GM12872 (cell line): ENCODE data around the gene ALDH4A1.

Experiments used
- TF ChIP-seq, protein P1 (sequence below): IDR thresholded peaks from 3 replicates; pipeline ENCODE4 v1.5.1; 2011; ENCODE audit warnings: low read depth, mild to moderate bottlenecking, low read length, moderate library complexity; ENCODE audit not compliant: insufficient read depth

The ALDH4A1 gene

DNA sequence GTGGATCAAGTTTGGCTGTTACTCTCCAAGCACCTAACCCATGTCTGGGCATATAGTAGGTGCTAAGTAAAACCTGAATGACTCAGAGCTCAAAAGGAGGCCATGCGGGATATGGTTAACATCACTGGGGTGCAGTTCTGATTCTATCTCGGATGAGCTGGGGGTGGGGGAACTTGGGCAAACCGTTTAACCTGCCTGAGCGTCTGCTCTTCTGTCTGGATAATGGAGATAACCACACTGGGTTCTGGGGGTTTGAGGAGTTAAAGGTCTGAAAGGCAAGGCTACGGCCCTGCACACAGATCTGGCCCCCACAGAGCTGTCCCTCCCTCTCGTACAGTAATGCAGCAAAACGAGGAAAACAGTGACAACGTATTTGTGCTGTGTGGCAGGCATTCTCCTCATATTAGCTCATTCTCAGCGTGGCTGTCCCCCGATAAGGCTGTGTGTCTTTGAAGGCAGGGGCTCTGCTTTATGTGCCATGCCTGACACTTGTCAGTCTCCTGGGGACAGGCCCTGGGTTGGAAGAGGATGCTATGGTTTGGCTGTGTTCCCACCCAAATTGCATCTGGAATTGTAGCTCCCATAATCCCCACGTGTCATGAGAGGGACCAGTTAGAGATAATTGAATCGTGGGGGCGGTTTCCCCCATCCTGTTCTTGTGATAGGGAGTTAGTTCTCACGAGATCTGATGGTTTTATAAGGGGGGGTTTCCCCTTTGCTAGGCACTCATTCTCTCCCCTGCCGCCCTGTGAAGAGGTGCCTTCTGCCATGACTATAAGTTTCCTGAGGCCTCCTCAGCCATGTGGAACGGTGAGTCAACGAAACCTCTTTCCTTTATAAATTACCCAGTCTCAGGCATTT, 6.8 kb upstream of the ALDH4A1 start:
- TF ChIP-seq, protein P1, sequence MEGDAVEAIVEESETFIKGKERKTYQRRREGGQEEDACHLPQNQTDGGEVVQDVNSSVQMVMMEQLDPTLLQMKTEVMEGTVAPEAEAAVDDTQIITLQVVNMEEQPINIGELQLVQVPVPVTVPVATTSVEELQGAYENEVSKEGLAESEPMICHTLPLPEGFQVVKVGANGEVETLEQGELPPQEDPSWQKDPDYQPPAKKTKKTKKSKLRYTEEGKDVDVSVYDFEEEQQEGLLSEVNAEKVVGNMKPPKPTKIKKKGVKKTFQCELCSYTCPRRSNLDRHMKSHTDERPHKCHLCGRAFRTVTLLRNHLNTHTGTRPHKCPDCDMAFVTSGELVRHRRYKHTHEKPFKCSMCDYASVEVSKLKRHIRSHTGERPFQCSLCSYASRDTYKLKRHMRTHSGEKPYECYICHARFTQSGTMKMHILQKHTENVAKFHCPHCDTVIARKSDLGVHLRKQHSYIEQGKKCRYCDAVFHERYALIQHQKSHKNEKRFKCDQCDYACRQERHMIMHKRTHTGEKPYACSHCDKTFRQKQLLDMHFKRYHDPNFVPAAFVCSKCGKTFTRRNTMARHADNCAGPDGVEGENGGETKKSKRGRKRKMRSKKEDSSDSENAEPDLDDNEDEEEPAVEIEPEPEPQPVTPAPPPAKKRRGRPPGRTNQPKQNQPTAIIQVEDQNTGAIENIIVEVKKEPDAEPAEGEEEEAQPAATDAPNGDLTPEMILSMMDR = no peak

DNA sequence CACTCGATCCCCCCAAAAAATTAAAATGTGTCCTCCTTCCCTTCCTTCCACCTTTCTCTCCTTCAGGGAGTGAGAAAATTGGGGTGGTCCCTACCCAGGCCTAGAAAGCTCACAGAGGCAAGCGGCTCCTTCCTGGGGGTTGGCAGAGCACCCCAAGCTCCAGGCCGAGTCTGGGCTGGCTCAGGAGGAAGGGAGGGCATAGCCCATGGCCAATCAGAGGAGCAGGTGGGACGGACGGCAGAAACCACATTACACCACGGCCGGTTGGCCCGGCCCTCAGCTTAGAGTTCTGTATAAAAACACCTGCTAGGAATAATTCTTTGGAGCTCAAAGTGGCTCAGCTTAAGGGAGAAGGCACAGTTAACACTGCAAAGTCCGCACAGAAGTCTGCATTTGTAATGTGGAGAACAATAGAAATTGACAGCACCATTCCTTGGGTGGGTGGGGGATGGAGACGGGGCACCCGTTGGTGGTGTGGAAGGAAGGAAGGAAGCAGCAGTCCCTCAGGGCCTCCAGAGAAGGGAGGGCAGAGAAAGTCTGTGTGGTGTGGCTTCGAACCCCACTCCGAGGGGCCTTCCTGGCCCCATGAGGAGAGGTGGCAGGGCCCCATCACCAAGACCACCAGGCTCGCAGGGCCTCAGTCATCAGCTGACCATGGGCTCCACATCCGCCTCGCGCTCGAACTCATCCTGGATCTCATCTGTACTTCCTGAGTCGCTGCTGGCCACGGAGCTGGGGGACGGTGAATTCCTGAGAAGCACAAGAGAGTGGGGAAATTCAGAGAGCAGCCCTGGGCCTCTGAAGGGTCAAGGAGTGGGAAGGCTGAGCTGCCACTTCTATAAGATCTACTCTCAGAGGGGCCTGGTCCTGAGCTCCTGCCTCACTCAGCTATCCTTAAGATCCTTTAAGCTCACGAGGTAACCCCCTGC, 5.8 kb upstream of the ALDH4A1 start:
- TF ChIP-seq, protein P1 = no peak

DNA sequence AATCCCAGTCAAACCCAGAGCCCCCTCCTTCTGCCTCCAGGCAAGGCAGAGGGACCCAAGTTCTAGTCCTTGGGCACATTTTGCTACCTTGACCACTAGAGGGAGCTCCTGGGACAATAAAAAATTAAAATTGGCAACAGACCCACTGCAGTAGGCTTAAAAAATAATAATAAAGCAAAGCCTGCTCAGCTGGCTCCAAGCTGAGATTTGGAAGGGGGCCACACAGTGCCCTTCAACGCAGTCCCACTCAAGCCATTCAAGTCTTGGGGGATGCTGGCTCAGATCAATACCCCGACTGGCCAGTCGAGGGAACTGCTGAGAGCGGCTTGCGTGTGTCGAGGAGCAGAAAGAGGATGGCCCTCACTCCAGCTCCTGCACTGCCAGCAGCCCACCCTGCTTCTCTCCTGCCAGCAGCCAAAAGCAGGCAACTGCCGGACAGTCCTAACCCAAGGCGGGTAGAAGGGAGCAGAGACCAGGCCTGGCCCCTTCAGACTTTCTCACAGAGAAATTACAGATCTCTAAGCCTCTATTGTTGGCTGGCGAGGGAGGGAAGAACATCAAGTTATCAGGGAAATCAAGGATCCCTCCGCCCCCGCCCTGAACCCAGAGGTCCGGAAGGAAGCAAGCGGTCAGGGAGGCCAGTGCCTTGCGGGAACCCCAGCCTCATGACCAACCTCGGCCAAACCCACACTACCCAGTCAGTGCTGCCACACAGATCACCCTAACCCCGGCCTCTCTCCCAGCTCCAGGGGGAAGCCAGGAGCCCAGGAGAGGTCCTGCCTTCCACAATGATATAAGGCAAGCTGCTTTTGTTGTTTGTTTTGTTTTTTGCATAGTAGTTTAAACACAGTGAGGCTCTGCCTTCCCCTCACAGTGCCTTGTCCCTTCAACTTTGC, 4.9 kb upstream of the ALDH4A1 start:
- TF ChIP-seq, protein P1 = peak; percentile 76

DNA sequence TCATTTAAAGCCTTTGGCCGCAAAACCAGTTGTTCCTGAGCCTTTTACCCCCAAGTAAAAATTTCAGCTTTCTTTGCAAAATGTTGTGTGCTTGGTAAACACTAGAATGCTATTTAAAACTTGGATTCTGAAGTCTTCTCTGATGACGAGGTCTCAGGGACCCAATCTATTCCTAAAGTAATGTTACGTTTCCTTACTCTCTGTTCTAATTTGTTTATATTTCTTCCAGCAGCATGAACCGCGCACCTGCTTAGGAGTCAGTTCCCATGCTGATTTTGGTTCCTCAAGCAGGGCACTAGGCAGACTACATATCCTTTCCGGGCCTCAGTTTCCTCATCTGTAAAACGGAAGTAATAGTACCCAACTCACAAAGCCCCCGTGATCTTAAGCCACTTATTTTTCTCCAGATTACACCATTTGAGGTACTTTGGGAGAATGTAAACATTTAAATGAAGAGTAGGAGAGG, 969 bp upstream of the ALDH4A1 start:
- TF ChIP-seq, protein P1 = no peak

DNA sequence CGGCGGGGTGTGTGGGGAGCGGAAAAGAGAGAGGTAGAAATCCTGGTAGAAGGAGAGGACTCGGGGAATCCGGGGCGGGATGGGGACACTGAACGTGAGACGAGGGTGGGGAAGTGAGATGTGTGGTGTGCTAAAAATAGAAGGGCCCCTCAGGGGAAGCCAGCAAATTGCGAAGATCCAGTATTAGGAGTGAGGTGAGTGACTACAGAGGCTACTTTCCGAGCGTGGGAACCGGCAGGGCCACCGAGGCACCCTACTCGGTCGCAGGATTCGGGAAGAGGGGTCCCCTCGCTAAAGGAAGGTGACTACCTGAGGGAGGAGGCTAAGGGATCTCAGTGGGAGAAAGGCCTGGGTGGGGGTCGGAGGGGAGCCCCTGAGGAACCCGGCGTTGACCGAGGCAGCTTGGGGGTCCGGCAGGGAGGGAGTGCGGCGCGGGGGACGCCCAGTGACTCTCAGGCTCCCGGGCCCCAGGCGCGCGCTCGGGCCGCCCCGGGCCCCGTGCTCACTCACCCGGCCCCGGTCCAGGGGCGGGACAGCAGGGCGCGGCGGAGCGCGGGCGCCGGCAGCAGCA, 318 bp downstream of the ALDH4A1 start:
- TF ChIP-seq, protein P1 = no peak

DNA sequence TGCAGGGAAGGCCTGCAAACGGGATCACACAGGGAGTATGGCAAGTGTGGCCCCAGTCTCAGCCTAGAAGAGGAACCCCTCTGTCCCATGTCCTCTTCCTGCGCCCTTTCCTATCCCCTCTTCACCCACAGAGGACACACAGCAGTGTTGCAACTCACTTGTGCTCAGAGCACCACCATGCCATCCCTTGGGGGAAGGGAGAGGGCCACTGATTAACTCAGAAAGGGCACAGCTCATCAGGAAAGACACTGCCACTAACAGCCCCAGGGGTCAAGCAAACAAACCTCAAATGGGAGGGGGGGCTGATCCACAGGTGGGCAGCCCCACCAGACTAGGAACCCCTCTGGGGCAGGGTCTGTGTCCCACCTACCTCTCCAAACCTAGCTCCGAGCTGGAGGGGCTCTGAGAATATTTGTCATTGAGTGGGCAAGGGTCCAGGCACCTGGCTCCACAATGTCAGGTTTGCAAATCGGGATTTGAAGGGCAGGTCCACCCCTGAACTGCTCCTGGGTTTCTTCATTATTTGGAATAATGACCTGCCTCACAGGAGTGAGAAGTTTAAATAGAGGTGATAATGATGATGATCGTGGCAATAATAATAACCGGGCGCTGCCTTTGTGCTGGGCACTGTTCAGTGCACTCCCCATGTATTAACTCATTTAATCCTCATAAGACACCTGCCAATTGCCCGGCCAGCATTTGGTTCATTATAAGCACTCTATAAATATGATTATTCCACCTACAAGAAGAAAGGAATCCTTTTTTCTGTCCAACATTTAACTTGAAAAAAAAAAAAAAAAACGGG, 1.0 kb downstream of the ALDH4A1 start:
- TF ChIP-seq, protein P1 = no peak
